ENCODE measurements around the gene CCDC171.

DNA sequence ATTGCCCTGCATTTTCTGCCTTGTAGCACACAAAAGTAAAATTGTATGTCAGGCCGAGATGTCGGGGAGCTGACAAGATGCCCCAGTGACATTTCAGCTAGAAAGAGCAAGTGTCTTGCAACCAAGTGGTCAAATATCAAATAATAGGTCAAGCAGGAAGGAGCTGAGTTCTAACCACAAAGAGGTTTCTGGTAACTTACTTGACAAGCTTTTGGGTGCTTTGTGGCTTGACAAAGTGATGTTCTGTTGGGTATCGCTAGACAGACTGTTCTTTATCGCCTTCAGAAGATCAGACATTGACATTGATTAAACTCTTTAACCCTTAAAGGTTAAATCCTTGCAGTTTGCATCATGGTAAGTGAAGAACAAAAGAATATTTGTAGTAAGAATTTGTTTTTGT lies 419.9 kb downstream of the CCDC171 start:
- TF ChIP-seq EZH2 (IDR thresholded peaks at IDR 0.05; ENCODE audit: borderline replicate concordance, control insufficient read depth, low read depth, low read length) (no peak), TAF1 (IDR thresholded peaks at IDR 0.05; ENCODE audit: borderline replicate concordance, low read depth, low read length) (no peak), SUZ12 (IDR thresholded peaks at IDR 0.05; ENCODE audit: unreplicated experiment) (no peak)

Data from GM12878 (cell line).